ENCODE data around the gene SH2D5. TPM values are rescaled to one million over a fixed set of nuclear protein-coding genes. Genes with fewer than 3 reads are reported as not detected.

Gene SH2D5
- total RNA-seq, 1 experiment from 2014 or later: 10.4 TPM

- H3K79me2 ChIP-seq (ENCODE audit: insufficient read depth, low read length): peaks cover 70% of the 10 kb centered on the region
- no peak for ATAC-seq
- no peaks in the 10 kb centered on the region for H3K9me3 ChIP-seq (ENCODE audit: control insufficient read depth in 1 of 2, insufficient read depth in 1 of 2, low read depth in 1 of 2, low read length in 2 of 2)
- no peaks in the 10 kb centered on the region for H3K4me1 ChIP-seq (ENCODE audit: control insufficient read depth in 1 of 2, insufficient read depth in 2 of 2, low read length in 2 of 2)
- BruUV-seq (replicated peaks): no TSS peak
- H3K4me3 ChIP-seq (replicated peaks in 1 of 2; ENCODE audit: low read depth in 1 of 2, low read length in 2 of 2): no peak overlapping the region
- DNase-seq (ENCODE audit: low read depth, low spot score): no peak
- no peaks in the 10 kb centered on the region for H3K9me2 ChIP-seq (ENCODE audit: insufficient read depth)
- TF ChIP-seq POLR2A (IDR thresholded peaks at IDR 0.05; ENCODE audit: borderline replicate concordance, extremely low read depth, insufficient read depth, insufficient read length): no peak
- TF ChIP-seq SIN3A (IDR thresholded peaks at IDR 0.05; ENCODE audit: low read depth): no peak
- TF ChIP-seq EZH2phosphoT487 (IDR thresholded peaks at IDR 0.05; ENCODE audit: borderline replicate concordance): no peak
- TF ChIP-seq CTCF (IDR thresholded peaks at IDR 0.05 in 2 of 3, conservative IDR thresholded peaks at IDR 0.05 in 1 of 3; ENCODE audit: borderline replicate concordance in 1 of 3, insufficient read depth in 1 of 3, low read depth in 2 of 3, low read length in 2 of 3): no peak
- no peak for TF ChIP-seq ATF3 (IDR thresholded peaks at IDR 0.05)
- TF ChIP-seq POLR2AphosphoS5 (IDR thresholded peaks at IDR 0.05; ENCODE audit: low read depth, low read length): no peak
- H4K20me1 ChIP-seq (ENCODE audit: insufficient read depth): peaks cover 5% of the 10 kb centered on the region; the same call in 1 of the 2 replicates
- ChIA-PET CTCF (no interaction called here), RAD21 (ENCODE audit: low non-redundant PET in 1 of 2, low total read pairs in 2 of 2, uncharacterized antibody in 2 of 2, unreplicated experiment in 2 of 2) (no interaction called here), POLR2A (no interaction called here)
- H3K27me3 ChIP-seq (ENCODE audit: insufficient read depth, low read length): no peaks in the 10 kb centered on the region
- H3K27ac ChIP-seq (ENCODE audit: low read depth, low read length): no peak overlapping the region
- H2AFZ ChIP-seq (ENCODE audit: low read depth, low read length, poor library complexity, severe bottlenecking): no peak overlapping the region
- no peak overlapping the region for H3K4me2 ChIP-seq (ENCODE audit: low read length)
- peaks cover 83% of the 10 kb centered on the region in 2 experiments for H3K36me3 ChIP-seq (ENCODE audit: control insufficient read depth in 1 of 2, insufficient read depth in 2 of 2, low read length in 2 of 2)
- no peak overlapping the region for H3K9ac ChIP-seq (ENCODE audit: low read length)
- intact Hi-C loops (cut with micrococcal nuclease): no loop called here
These were observed 34.8 kb upstream of the SH2D5 start for GRCh38 chr1:20767271-20767670.

GRCh38 chr1:20763417-20763816, 30.9 kb upstream of the SH2D5 start:
- Histone ChIP-seq H3K79me2 (ENCODE audit: insufficient read depth, low read length) (peaks cover 60% of the 10 kb centered on the region), H3K27me3 (ENCODE audit: insufficient read depth, low read length) (no peaks in the 10 kb centered on the region), H3K27ac (ENCODE audit: low read depth, low read length) (no peak overlapping the region), H2AFZ (ENCODE audit: low read depth, low read length, poor library complexity, severe bottlenecking) (no peak overlapping the region), H3K9me2 (ENCODE audit: insufficient read depth) (no peaks in the 10 kb centered on the region), H3K4me3 (replicated peaks in 1 of 2; ENCODE audit: low read depth in 1 of 2, low read length in 2 of 2) (no peak overlapping the region), H3K36me3 (ENCODE audit: control insufficient read depth in 1 of 2, insufficient read depth in 2 of 2, low read length in 2 of 2) (peaks cover 73 to 81% of the 10 kb centered on the region in 2 experiments), H3K4me1 (ENCODE audit: control insufficient read depth in 1 of 2, insufficient read depth in 2 of 2, low read length in 2 of 2) (no peaks in the 10 kb centered on the region), H3K4me2 (ENCODE audit: low read length) (no peak overlapping the region), H3K9me3 (ENCODE audit: control insufficient read depth in 1 of 2, insufficient read depth in 1 of 2, low read depth in 1 of 2, low read length in 2 of 2) (no peaks in the 10 kb centered on the region), H3K9ac (ENCODE audit: low read length) (no peak overlapping the region), H4K20me1 (ENCODE audit: insufficient read depth) (0 out of 2 replicates have a peak, but pooled peaks cover 3% of the 10 kb centered on the region)
- CTCF ChIA-PET: interaction anchor here (1.0 kb wide), 1 partner anchor 11 kb away, joined by 3 read pairs; no protein-coding TSS in a partner anchor
- RAD21 ChIA-PET (ENCODE audit: low non-redundant PET in 1 of 2, low total read pairs in 2 of 2, uncharacterized antibody in 2 of 2, unreplicated experiment in 2 of 2): no interaction called here
- POLR2A ChIA-PET: no interaction called here
- no peak for TF ChIP-seq POLR2AphosphoS5 (IDR thresholded peaks at IDR 0.05; ENCODE audit: low read depth, low read length)
- intact Hi-C loops (cut with micrococcal nuclease): no loop called here
- no TSS peak for BruUV-seq (replicated peaks)
- ATAC-seq: no peak
- DNase-seq (ENCODE audit: low read depth, low spot score): no peak
